HG02642 (cell line): ENCODE measurements around the gene NFE2L1.
A peak's percentile ranks its signal among the peaks of the same experiment; 100 is the strongest.
"Not testable (repeated sequence)": the region's sequence is repeated elsewhere in the genome, so short reads cannot be mapped to it uniquely, and the experiment has no call there.

Source experiments
- ATAC-seq: cut with Tn5 transposase; IDR thresholded peaks from one replicate; pipeline ENCODE4 v1.9.1; 2021; ENCODE audit warnings: mild to moderate bottlenecking; ENCODE audit not compliant: unreplicated experiment, poor library complexity

The NFE2L1 gene

GRCh38 chr17:48066656-48067055, 18.5 kb downstream of the NFE2L1 start:
- no peak for ATAC-seq

GRCh38 chr17:48067245-48067644, 19.1 kb downstream of the NFE2L1 start:
- no peak for ATAC-seq

GRCh38 chr17:48067808-48068207, 19.6 kb downstream of the NFE2L1 start:
- not testable (repeated sequence) for ATAC-seq

GRCh38 chr17:48068491-48068961, 20.4 kb downstream of the NFE2L1 start:
- ATAC-seq = no peak

- no peak for ATAC-seq
These were observed 22.0 kb downstream of the NFE2L1 start for GRCh38 chr17:48070195-48070594.

GRCh38 chr17:48071654-48072053, 23.5 kb downstream of the NFE2L1 start:
- no peak for ATAC-seq

GRCh38 chr17:48072811-48073210, 24.7 kb downstream of the NFE2L1 start:
- not testable (repeated sequence) for ATAC-seq

GRCh38 chr17:48073566-48074094, 25.5 kb downstream of the NFE2L1 start:
- not testable (repeated sequence) for ATAC-seq

GRCh38 chr17:48074322-48075081, 26.3 kb downstream of the NFE2L1 start:
- no peak for ATAC-seq

- ATAC-seq = not testable (repeated sequence)
These were observed 29.0 kb downstream of the NFE2L1 start for GRCh38 chr17:48077152-48077551.

- no peak for ATAC-seq
These were observed 33.7 kb downstream of the NFE2L1 start for GRCh38 chr17:48081858-48082257.

GRCh38 chr17:48084932-48085331, 36.8 kb downstream of the NFE2L1 start:
- no peak for ATAC-seq

GRCh38 chr17:48093341-48094045, 45.3 kb downstream of the NFE2L1 start:
- ATAC-seq = no peak

- ATAC-seq = no peak
These were observed 47.5 kb downstream of the NFE2L1 start for GRCh38 chr17:48095611-48096010.

- ATAC-seq = no peak
These were observed 52.0 kb downstream of the NFE2L1 start for GRCh38 chr17:48100160-48100559.

GRCh38 chr17:48100591-48101011, 52.4 kb downstream of the NFE2L1 start:
- no peak for ATAC-seq

GRCh38 chr17:48101012-48101720, 53.0 kb downstream of the NFE2L1 start, which contains the start of gene CBX1:
Gene CBX1 (minus strand): TSS chr17:48101478. CDS start chr17:48077004, 24,474 bp downstream.
- ATAC-seq = peak; percentile 89

- no peak for ATAC-seq
These were observed 54.0 kb downstream of the NFE2L1 start for GRCh38 chr17:48102043-48102750.

- ATAC-seq = no peak
These were observed 54.9 kb downstream of the NFE2L1 start for GRCh38 chr17:48102798-48103715.
